A673 (cell line): Measurements from ENCODE around the gene KRTAP13-3. TPM values are rescaled to one million over a fixed set of nuclear protein-coding genes. Genes with fewer than 3 reads are reported as not detected.

Experiments used
- BruUV-seq: library from RNA; stranded (reverse); fragments of 400-500 nt; replicated peaks from 2 replicates; lab custom pipeline; 2021; lab: Mats Ljungman, UMichigan
- CTCF ChIA-PET: fragments of 300-600 bp; sonication (Branson Sonifier 250); formaldehyde crosslinking; loops from one replicate; lab custom pipeline; 2022; ENCODE audit warnings: antibody characterized with exemption; lab: Charles Lee
- POLR2A ChIA-PET: fragments of 300-600 bp; sonication (Branson Sonifier 250); formaldehyde crosslinking; loops from one replicate; lab custom pipeline; 2022; ENCODE audit warnings: antibody characterized with exemption; ENCODE audit not compliant: low non-redundant PET; lab: Charles Lee
- DNase-seq: peaks from one replicate; pipeline ENCODE4 v3.0.0-alpha.2; 2015; ENCODE audit warnings: low spot score
- H3K27ac ChIP-seq: fragments of 200-600 bp; sonication (generic); 2 replicates; pipeline ENCODE4 v1.5.1; 2016; ENCODE audit warnings: mixed run types, low read depth, mild to moderate bottlenecking, mixed read lengths, antibody characterized with exemption, low read length; ENCODE audit not compliant: poor library complexity, severe bottlenecking
- H3K27me3 ChIP-seq: fragments of 200-600 bp; sonication (generic); replicated peaks from 2 replicates; pipeline ENCODE4 v1.6.1; 2017; ENCODE audit warnings: mixed run types, low read depth, mild to moderate bottlenecking, mixed read lengths, antibody characterized with exemption, low read length; ENCODE audit not compliant: insufficient read depth, poor library complexity
- H3K36me3 ChIP-seq: fragments of 200-600 bp; sonication (generic); 2 replicates; pipeline ENCODE4 v1.6.1; 2016; ENCODE audit warnings: mixed run types, mild to moderate bottlenecking, mixed read lengths, antibody characterized with exemption, low read length; ENCODE audit not compliant: insufficient read depth, poor library complexity, severe bottlenecking
- H3K4me1 ChIP-seq: fragments of 200-600 bp; sonication (generic); 2 replicates; pipeline ENCODE4 v1.6.1; 2017; ENCODE audit warnings: mixed run types, mild to moderate bottlenecking, mixed read lengths, antibody characterized with exemption, low read length; ENCODE audit not compliant: insufficient read depth, poor library complexity, severe bottlenecking
- H3K4me3 ChIP-seq: fragments of 200-600 bp; sonication (generic); 2 replicates; pipeline ENCODE4 v1.5.1; 2016; ENCODE audit warnings: low read depth, mixed run types, mild to moderate bottlenecking, mixed read lengths, low read length; ENCODE audit not compliant: poor library complexity, severe bottlenecking
- H3K9me3 ChIP-seq: fragments of 200-600 bp; sonication (generic); 2 replicates; pipeline ENCODE4 v1.6.1; 2016; ENCODE audit warnings: mixed run types, low read depth, mild to moderate bottlenecking, mixed read lengths, antibody characterized with exemption, low read length; ENCODE audit not compliant: poor library complexity, severe bottlenecking
- CTCF ChIP-seq: fragments of 300-800, 200-600 bp; sonication (generic); conservative IDR thresholded peaks from 2 replicates; pipeline ENCODE4 v1.5.1; 2017; ENCODE audit warnings: low read depth, mild to moderate bottlenecking, antibody characterized with exemption, low read length, moderate library complexity, mixed read lengths
- EZH2 ChIP-seq: fragments of 200-600 bp; sonication (generic); IDR thresholded peaks from 2 replicates; pipeline ENCODE4 v1.6.1; 2017; ENCODE audit warnings: borderline replicate concordance, low read depth, mild to moderate bottlenecking, mixed read lengths, antibody characterized with exemption, low read length; ENCODE audit not compliant: poor library complexity, severe bottlenecking
- intact Hi-C: fragments of 100-400 bp; cut with micrococcal nuclease; formaldehyde crosslinking; loops from one replicate; pipeline ENCODE4 v1.10.0; 2022; ENCODE audit not compliant: unreplicated experiment
- total RNA-seq: library from RNA; stranded (reverse); gene quantifications from 2 replicates; pipeline ENCODE4 v1.2.3, GENCODE V29; 2021

KRTAP13-3 gene
- total RNA-seq, 1 experiment from 2014 or later: not detected

GRCh38 chr21:30415993-30416392, 9.7 kb downstream of the KRTAP13-3 start:
- H3K27me3 ChIP-seq: peaks cover 6% of the 10 kb centered on the region
- H3K4me3 ChIP-seq: no peak overlapping the region
- no TSS peak for BruUV-seq
- intact Hi-C loops: no loop called here
- POLR2A ChIA-PET: no interaction called here
- no peaks in the 10 kb centered on the region for H3K4me1 ChIP-seq
- TF ChIP-seq EZH2: no peak
- TF ChIP-seq CTCF: no peak
- H3K9me3 ChIP-seq: peaks cover 8% of the 10 kb centered on the region
- no peak overlapping the region for H3K27ac ChIP-seq
- H3K36me3 ChIP-seq: no peaks in the 10 kb centered on the region
- CTCF ChIA-PET: no interaction called here
- no peak for DNase-seq

DNA sequence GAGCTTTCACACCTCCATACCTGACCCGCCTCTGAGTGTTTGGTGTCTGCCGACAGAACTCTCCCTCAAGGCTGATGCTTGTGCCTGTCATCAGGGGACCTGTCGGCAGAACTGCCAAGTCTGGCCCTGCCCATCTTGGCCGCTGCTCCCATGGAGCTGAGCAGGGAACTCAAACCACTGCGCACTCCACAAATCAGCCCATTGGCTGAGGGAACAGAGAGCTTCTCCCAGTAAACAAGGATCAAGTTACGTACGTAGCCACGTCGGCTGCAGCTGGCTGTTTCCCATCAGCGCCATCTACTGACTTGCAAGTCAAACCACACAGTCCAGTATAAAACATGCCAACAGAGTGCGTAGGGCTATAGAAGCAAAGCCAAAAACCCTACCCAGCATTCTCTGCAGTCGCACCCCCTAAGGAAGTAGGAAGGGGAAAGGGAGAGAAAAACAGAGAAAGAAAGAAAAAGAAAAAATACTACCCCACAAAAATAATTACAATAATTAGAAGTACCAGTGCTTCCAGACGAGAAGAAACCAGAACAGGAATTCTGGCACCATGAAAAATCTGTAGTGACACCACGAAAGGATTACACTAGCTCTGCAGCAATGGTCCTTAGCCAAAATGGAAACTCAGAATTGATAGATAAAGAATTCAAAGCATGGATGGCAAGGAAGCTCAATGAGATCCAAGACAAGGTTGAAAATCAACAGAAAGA, 16.8 kb downstream of the KRTAP13-3 start:
- H3K27me3 ChIP-seq: no peaks in the 10 kb centered on the region
- H3K9me3 ChIP-seq: no peaks in the 10 kb centered on the region
- POLR2A ChIA-PET: no interaction called here
- TF ChIP-seq EZH2: no peak
- peak; percentile 84 for TF ChIP-seq CTCF
- no peak overlapping the region for H3K27ac ChIP-seq
- no peaks in the 10 kb centered on the region for H3K4me1 ChIP-seq
- no peak overlapping the region for H3K4me3 ChIP-seq
- H3K36me3 ChIP-seq: no peaks in the 10 kb centered on the region
- intact Hi-C loops: loop anchor here (5.0 kb wide), 1 partner anchor 67 kb away; no protein-coding TSS in a partner anchor
- no TSS peak for BruUV-seq
- peak; percentile 91 for DNase-seq
- CTCF ChIA-PET: interaction anchor here (0.6 to 0.8 kb wide), 2 partner anchors 25 to 1813 kb away, joined by 3 to 6 read pairs; no protein-coding TSS in a partner anchor

DNA sequence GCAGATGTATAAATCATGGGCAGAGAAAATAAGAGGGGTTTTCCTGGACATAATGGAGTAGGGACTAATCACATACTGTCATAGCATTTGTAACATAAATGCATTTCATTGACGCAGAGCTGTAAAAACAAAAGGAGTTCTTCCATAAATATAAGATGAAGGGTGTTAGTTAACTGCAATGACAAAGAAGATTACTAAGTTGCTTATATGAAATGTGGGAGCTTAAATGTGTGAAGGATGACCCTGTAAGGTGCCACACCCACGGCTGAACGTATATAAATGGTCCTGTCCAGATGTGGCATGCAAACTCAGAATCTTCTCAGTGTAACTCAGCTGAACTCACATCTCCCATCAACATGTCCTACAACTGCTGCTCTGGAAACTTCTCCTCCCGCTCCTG, 30.0 kb downstream of the KRTAP13-3 start, which contains the start of gene KRTAP13-1:
TSS of gene KRTAP13-1 (plus strand) at position 301 of the 400 bp plus-strand sequence. CDS start at position 357, 56 bp downstream.
- no peak within 1 kb of the TSS for H3K27ac ChIP-seq
- H3K9me3 ChIP-seq: no peaks in the 10 kb centered on the region
- TF ChIP-seq CTCF (no peak), EZH2 (no peak)
- CTCF ChIA-PET: no interaction called here
- no TSS peak for BruUV-seq
- no peak for DNase-seq
- H3K27me3 ChIP-seq: peaks cover 4% of the 10 kb centered on the region
- intact Hi-C loops: no loop called here
- no peaks in the 10 kb centered on the region for H3K36me3 ChIP-seq
- POLR2A ChIA-PET: no interaction called here
- H3K4me1 ChIP-seq: no peaks in the 10 kb centered on the region
- H3K4me3 ChIP-seq: no peak within 1 kb of the TSS
